GM12801 (cell line): ENCODE data around the gene PACSIN1.

Source experiments
- CTCF ChIP-seq: IDR thresholded peaks from one replicate; pipeline ENCODE4 v1.5.1; 2011; ENCODE audit warnings: control low read depth; ENCODE audit not compliant: insufficient read length; ENCODE audit errors: extremely low read depth

Gene PACSIN1

GRCh38 chr6:34513646-34514045 is 47.8 kb downstream of the PACSIN1 start:
- no peak for TF ChIP-seq CTCF

- no peak for TF ChIP-seq CTCF
Observed at GRCh38 chr6:34514112-34514511, 48.2 kb downstream of the PACSIN1 start.

DNA sequence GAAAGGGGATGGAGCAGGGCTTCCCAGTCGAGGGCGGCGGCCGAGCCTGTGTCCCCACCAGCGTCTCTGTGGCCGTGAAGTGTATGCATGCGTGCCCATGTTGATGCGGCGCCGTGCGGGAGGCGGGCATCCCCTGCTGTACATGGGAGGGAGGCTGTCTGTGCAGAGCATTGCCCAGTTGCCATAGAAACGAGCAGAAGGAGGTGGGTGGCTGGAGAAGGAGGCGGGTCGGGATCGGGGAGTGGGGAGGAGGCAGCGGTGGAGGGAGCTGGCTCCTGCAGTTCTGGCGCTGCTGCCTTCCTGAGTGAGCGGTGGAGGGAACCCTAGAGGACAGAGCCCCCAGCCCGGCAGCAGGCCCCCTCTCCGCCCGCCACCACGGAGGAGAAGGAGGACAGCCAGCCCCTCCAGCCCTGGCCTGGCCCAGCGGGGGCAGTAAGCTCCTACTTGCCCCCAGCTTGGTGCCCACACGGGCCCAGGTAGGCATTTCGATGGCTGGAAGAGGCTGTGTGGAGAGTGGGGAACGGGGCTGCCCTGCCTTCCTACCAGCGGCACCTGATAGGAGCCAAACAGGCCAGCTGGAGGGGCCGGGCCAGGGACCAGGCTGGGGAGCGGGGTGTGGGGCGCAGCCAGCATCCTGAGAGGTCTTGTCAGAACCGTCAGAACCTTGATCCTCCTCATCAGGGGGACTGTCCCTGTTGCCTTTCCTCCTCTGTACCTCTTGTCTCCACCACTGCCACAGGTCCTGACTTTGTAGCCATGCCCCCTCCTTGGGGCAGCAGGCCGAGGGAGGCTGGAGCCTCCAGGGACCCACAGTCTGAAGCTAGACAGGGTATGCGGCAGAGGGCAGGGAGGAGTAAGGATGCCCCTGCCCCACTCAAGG is 49.0 kb downstream of the PACSIN1 start:
- no peak for TF ChIP-seq CTCF

DNA sequence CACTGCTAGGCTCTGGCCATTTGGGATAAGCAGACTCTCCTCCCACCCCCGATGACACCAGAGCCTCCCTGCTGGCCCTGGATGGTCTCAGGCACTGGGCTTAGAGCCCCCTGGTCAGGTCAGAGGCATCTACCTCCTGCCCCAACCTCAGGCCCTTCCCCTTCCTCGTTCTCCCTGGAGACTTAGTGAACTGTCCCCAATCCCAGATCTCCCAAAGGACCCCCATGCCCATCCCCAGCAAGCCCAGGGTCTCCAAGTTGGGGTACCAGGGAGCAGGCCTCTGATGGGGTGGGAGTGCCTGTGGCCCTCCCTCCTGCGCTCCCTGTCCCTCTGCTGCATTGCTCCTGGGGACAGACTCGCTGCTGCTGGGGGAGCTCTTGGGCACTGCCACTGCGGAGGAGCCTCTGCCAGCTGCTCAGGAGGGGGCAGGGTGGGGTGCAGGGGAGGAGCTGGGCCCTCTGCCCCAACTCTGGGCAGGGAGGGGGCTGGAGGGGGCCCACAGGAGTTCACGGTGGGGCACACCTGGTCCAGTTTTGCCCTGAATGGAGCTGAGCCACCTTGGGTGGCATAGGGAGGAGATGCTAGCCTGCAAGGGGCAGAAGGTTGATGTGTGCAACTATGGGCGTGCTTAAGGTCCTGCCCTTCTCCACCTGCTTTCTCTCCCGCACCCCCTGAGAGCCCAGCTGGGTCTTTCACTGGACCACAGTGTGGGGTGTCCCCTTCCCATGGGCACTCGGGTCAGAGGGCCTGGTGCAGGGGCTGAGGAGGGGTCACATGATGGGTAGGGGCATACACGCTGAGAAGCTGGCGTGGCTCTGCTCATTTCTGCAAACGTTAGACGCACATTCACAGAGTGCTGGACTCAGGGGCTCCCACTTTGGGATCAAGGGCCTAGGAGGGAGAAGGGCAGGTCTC is 49.9 kb downstream of the PACSIN1 start:
- no peak for TF ChIP-seq CTCF

GRCh38 chr6:34516391-34517324 is 50.8 kb downstream of the PACSIN1 start:
- no peak for TF ChIP-seq CTCF

DNA sequence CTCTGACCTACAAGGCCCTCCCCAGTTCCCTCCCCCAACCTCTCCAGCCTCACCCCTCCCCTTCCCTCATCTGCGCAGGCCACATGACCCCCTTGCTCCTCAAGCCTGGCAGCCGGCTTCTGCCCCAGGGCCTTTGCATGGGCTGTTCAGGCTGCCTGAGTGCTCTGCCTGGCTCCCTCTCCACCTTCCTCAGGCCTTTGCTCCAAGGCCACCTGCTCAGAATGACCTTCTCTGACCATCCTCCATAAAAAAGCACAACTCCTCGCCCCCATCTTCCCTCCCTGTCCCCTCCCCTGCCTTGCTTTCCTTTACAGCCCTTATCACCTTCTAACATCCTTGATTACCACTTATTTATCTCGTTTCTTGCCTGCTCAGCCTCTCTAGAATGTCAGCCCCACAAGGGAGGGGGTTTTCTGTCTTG is 51.6 kb downstream of the PACSIN1 start:
- no peak for TF ChIP-seq CTCF
